Chondrocyte (in vitro differentiated cells): ENCODE measurements around the gene TNRC6C. TPM values are rescaled to one million over a fixed set of nuclear protein-coding genes. Genes with fewer than 3 reads are reported as not detected.

Experiments used
- DNase-seq: peaks from one replicate; pipeline ENCODE4 v3.0.0; 2021; ENCODE audit warnings: mixed read lengths, low spot score
- H3K27ac Mint-ChIP-seq: one replicate; pipeline ENCODE4 v1.8.0; 2021; ENCODE audit warnings: mild to moderate bottlenecking, moderate library complexity, mixed read lengths; ENCODE audit not compliant: unreplicated experiment
- H3K27me3 Mint-ChIP-seq: 2 replicates; pipeline ENCODE4 v1.8.0; 2021; ENCODE audit warnings: low read depth, mixed read lengths
- H3K36me3 Mint-ChIP-seq: 2 replicates; pipeline ENCODE4 v1.8.0; 2021; ENCODE audit warnings: low read depth, mixed read lengths
- H3K4me1 Mint-ChIP-seq: 2 replicates; pipeline ENCODE4 v1.8.0; 2021; ENCODE audit warnings: low read depth, mild to moderate bottlenecking, mixed read lengths
- H3K4me3 Mint-ChIP-seq: one replicate; pipeline ENCODE4 v1.8.0; 2021; ENCODE audit warnings: mild to moderate bottlenecking, moderate library complexity, mixed read lengths; ENCODE audit not compliant: unreplicated experiment
- H3K9me3 Mint-ChIP-seq: 2 replicates; pipeline ENCODE4 v1.8.0; 2021; ENCODE audit warnings: low read depth, mixed read lengths
- CTCF ChIP-seq: fragments of 200-600 bp; sonication (generic); IDR thresholded peaks from 2 replicates; pipeline ENCODE4 v1.5.0; 2021; ENCODE audit warnings: antibody characterized with exemption, mild to moderate bottlenecking, moderate library complexity
- total RNA-seq: library from RNA; stranded (reverse); gene quantifications from 3 replicates; pipeline ENCODE4 v1.2.1, GENCODE V29; 2021

The TNRC6C gene
- total RNA-seq, 1 donor from 2014 or later: 19.8 TPM

- peak; percentile 84 for DNase-seq
- no peak for TF ChIP-seq CTCF
- no peak overlapping the region for H3K4me3 Mint-ChIP-seq
- no peaks in the 10 kb centered on the region for H3K27me3 Mint-ChIP-seq
- no peaks in the 10 kb centered on the region for H3K36me3 Mint-ChIP-seq
- no peaks in the 10 kb centered on the region for H3K9me3 Mint-ChIP-seq
- H3K27ac Mint-ChIP-seq: peak overlapping the region; percentile 84
- H3K4me1 Mint-ChIP-seq: peaks cover 23% of the 10 kb centered on the region
Measured at GRCh38 chr17:78144736-78145641, 186.5 kb downstream of the TNRC6C start.

- no peak overlapping the region for H3K27ac Mint-ChIP-seq
- no peaks in the 10 kb centered on the region for H3K27me3 Mint-ChIP-seq
- H3K4me1 Mint-ChIP-seq: peaks cover 30% of the 10 kb centered on the region
- H3K36me3 Mint-ChIP-seq: no peaks in the 10 kb centered on the region
- no peak for DNase-seq
- no peak for TF ChIP-seq CTCF
- no peaks in the 10 kb centered on the region for H3K9me3 Mint-ChIP-seq
- H3K4me3 Mint-ChIP-seq: no peak overlapping the region
Measured at GRCh38 chr17:78146471-78146869, 188.0 kb downstream of the TNRC6C start.

- Mint-ChIP-seq H3K4me3 (no peak overlapping the region), H3K9me3 (no peaks in the 10 kb centered on the region), H3K4me1 (peaks cover 34% of the 10 kb centered on the region), H3K27me3 (no peaks in the 10 kb centered on the region), H3K27ac (no peak overlapping the region), H3K36me3 (no peaks in the 10 kb centered on the region)
- TF ChIP-seq CTCF: no peak
- DNase-seq: peak; percentile 62
Measured at GRCh38 chr17:78146881-78147280, 188.4 kb downstream of the TNRC6C start.

GRCh38 chr17:78147315-78147998, 189.0 kb downstream of the TNRC6C start:
- Mint-ChIP-seq H3K36me3 (no peaks in the 10 kb centered on the region), H3K4me3 (no peak overlapping the region), H3K9me3 (no peaks in the 10 kb centered on the region), H3K27me3 (no peaks in the 10 kb centered on the region), H3K27ac (no peak overlapping the region), H3K4me1 (peaks cover 35% of the 10 kb centered on the region)
- DNase-seq: no peak
- no peak for TF ChIP-seq CTCF

- Mint-ChIP-seq H3K4me3 (no peak overlapping the region), H3K9me3 (no peaks in the 10 kb centered on the region), H3K27ac (no peak overlapping the region), H3K4me1 (peaks cover 35% of the 10 kb centered on the region), H3K36me3 (no peaks in the 10 kb centered on the region), H3K27me3 (no peaks in the 10 kb centered on the region)
- no peak for TF ChIP-seq CTCF
- peak; percentile 60 for DNase-seq
Measured at GRCh38 chr17:78148286-78149016, 189.9 kb downstream of the TNRC6C start.
